ENCODE results near the gene SMIM17.

SMIM17 gene

DNA sequence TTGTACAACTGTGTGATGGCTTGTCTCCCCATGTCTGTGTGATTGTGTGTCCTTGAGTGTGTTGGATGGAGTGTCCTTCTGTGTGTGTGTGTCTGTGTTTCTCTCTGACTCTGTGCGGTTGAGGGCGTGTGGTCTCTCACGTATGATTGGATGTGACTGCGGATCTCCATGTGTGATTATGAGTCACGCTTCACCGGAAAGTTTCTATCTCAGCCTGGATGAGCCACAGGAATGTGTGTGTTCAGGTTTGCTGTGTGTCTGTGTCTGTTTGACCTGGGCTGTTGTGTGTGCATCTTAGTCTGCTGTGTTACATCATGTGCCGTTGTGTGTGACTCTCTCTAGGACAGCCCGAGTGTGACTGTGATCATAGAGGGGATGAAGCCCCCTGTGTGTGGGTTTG is 44.1 kb downstream of the SMIM17 start:
- TF ChIP-seq, protein P1, sequence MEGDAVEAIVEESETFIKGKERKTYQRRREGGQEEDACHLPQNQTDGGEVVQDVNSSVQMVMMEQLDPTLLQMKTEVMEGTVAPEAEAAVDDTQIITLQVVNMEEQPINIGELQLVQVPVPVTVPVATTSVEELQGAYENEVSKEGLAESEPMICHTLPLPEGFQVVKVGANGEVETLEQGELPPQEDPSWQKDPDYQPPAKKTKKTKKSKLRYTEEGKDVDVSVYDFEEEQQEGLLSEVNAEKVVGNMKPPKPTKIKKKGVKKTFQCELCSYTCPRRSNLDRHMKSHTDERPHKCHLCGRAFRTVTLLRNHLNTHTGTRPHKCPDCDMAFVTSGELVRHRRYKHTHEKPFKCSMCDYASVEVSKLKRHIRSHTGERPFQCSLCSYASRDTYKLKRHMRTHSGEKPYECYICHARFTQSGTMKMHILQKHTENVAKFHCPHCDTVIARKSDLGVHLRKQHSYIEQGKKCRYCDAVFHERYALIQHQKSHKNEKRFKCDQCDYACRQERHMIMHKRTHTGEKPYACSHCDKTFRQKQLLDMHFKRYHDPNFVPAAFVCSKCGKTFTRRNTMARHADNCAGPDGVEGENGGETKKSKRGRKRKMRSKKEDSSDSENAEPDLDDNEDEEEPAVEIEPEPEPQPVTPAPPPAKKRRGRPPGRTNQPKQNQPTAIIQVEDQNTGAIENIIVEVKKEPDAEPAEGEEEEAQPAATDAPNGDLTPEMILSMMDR (IDR thresholded peaks at IDR 0.05): no peak
- DNase-seq (ENCODE audit: low spot score): no peak
- H3K4me3 ChIP-seq: no peak overlapping the region
- H3K27ac ChIP-seq: no peak overlapping the region

DNA sequence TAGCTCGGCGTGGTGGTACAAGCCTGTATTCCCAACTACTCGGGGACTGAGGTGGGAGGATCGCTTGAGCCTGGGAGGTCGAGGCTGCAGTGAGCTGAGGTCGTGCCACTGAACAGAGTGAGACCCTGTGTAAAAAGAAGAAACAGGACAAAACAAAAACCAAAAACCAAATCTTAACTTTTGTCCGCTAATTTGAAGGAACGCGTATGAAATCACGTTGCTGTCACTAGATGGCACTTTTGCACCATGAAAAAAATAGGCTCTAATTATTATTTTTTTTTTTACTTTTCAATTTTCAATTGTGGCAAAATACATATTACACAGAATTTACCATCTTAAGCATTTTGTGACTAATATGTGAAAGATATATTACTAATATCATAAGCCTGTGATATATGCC is 46.2 kb downstream of the SMIM17 start:
- H3K27ac ChIP-seq: no peak overlapping the region
- no peak overlapping the region for H3K4me3 ChIP-seq
- TF ChIP-seq, protein P1 (IDR thresholded peaks at IDR 0.05): no peak
- DNase-seq (ENCODE audit: low spot score): no peak

- TF ChIP-seq, protein P1 (IDR thresholded peaks at IDR 0.05): no peak
- DNase-seq (ENCODE audit: low spot score): no peak
- no peak overlapping the region for H3K27ac ChIP-seq
- no peak overlapping the region for H3K4me3 ChIP-seq
Measured at GRCh38 chr19:56690670-56691069, 47.7 kb downstream of the SMIM17 start.

DNA sequence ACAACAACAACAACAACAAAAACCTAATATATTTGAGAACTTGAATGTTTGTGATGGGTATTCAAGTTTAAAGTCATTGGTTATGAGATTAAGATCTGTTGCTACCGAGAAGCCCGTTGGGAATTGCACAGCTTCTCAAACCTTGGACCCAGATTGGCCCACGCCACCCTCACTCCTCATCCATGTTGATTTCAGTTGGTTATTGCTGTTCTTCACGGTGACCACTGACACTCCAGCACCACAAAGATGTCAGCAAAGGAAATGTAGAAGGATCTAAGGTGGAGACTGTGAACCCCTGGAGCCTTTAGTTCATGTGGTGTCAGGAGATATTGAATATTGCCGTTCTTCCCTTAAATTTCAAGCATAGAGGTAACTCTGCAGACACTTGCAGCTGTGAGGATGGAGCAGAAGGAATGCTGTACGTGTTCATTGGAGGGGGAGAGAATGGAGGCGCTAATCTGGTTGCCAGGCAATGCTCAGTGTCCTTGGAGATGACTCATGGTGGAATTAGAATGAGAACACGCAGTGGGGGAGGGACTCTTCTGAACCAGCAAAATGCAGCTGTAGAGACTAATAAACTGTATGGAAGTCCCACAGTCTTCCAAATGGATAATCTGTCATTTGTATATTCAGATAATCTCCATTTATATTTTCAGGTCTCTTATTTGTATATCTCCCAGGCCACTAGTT is 49.4 kb downstream of the SMIM17 start:
- H3K4me3 ChIP-seq: no peak overlapping the region
- TF ChIP-seq, protein P1 (IDR thresholded peaks at IDR 0.05): no peak

GRCh38 chr19:56699552-56699951 is 56.6 kb downstream of the SMIM17 start:
- TF ChIP-seq, protein P1 (IDR thresholded peaks at IDR 0.05): no peak
- DNase-seq (ENCODE audit: low spot score): no peak
- no peak overlapping the region for H3K4me3 ChIP-seq
- no peak overlapping the region for H3K27ac ChIP-seq

More for the DNA sequence above, 49.4 kb downstream of the SMIM17 start:
- H3K27ac ChIP-seq: no peak overlapping the region
- no peak for DNase-seq (ENCODE audit: low spot score)

- Histone ChIP-seq H3K27ac (no peak overlapping the region), H3K4me3 (no peak overlapping the region)
- TF ChIP-seq, protein P1 (IDR thresholded peaks at IDR 0.05): no peak
- no peak for DNase-seq (ENCODE audit: low spot score)
Measured at GRCh38 chr19:56701895-56702294, 58.9 kb downstream of the SMIM17 start.

- Histone ChIP-seq H3K4me3 (no peak overlapping the region), H3K27ac (no peak overlapping the region)
- no peak for DNase-seq (ENCODE audit: low spot score)
- TF ChIP-seq, protein P1 (IDR thresholded peaks at IDR 0.05): no peak
Measured at GRCh38 chr19:56705939-56706338, 63.0 kb downstream of the SMIM17 start.
